ENCODE results near the gene RAET1E.
"Not testable (repeated sequence)": the region's sequence is repeated elsewhere in the genome, so short reads cannot be mapped to it uniquely, and the experiment has no call there.

Gene RAET1E

GRCh38 chr6:149863698-149864577, 34.0 kb downstream of the RAET1E start, which contains the start of gene LRP11:
LRP11 (minus strand) TSS chr6:149864359; CDS start chr6:149864020, 339 bp downstream.
- no peaks in the 10 kb centered on the region for H3K9me3 ChIP-seq (ENCODE audit: insufficient read depth, low read depth, low read length)
- H3K4me3 ChIP-seq (ENCODE audit: low read length), result peak within 1 kb of the TSS; percentile 79
- no peak within 1 kb of the TSS for H3K27ac ChIP-seq (ENCODE audit: low read length)
- no peaks in the 10 kb centered on the region for H3K36me3 ChIP-seq (ENCODE audit: insufficient read depth, low read depth, low read length)
- peaks cover 17% of the 10 kb centered on the region for H3K4me1 ChIP-seq (ENCODE audit: insufficient read depth, low read length)
- peaks cover 28% of the 10 kb centered on the region for H3K27me3 ChIP-seq (ENCODE audit: insufficient read depth, low read length)
- peak within 1 kb of the TSS; percentile 67; the same call in 1 of the 2 replicates for H3K9ac ChIP-seq (ENCODE audit: low read depth, low read length)

DNA sequence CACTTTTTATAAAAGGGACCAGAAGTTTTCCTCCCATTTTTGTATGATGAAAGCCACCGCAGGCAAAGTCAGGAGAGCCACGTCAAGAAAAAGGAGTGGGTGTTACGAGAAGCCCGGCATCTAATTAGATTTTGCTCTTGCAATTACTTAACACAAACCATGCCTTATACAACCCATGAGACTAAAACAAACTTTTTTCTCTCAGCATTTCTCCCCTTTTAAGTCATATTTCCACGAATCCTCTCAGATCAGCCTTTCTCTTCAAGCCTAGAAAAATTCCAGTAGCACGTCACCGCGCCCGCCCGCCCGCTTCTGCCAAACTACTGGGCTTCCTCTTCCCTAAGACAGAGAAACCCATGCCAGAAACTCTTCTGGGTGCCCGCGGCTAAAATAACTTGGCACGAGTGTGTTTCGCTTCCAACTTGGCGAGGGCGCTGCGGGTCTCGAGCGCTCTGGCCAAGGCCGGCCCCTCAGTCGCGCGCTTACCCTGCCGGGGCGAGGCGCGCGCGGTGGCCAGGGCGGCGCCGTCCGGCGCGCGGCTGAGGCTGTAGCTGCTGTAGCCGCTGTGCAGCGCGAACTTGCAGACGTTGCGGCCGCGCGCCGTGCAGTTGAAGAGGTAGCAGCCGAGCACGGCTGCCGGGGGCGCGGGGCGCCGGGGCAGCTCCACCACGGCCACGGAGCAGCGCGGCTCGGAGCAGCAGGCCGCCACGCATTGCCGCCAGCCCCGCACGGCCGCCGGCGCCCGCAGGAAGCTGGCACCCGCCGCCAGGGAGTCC, 34.8 kb downstream of the RAET1E start:
- H3K4me3 ChIP-seq (ENCODE audit: low read length), result peak overlapping the region; percentile 79
- peaks cover 28% of the 10 kb centered on the region for H3K27me3 ChIP-seq (ENCODE audit: insufficient read depth, low read length)
- no peaks in the 10 kb centered on the region for H3K36me3 ChIP-seq (ENCODE audit: insufficient read depth, low read depth, low read length)
- no peaks in the 10 kb centered on the region for H3K9me3 ChIP-seq (ENCODE audit: insufficient read depth, low read depth, low read length)
- peak overlapping the region; percentile 67; the same call in 1 of the 2 replicates for H3K9ac ChIP-seq (ENCODE audit: low read depth, low read length)
- no peak overlapping the region for H3K27ac ChIP-seq (ENCODE audit: low read length)
- H3K4me1 ChIP-seq (ENCODE audit: insufficient read depth, low read length), result peaks cover 11% of the 10 kb centered on the region; the same call in 1 of the 2 replicates

- peaks cover 28% of the 10 kb centered on the region for H3K27me3 ChIP-seq (ENCODE audit: insufficient read depth, low read length)
- not testable (repeated sequence) for H3K4me3 ChIP-seq (ENCODE audit: low read length); H3K27ac ChIP-seq (ENCODE audit: low read length); H3K9ac ChIP-seq (ENCODE audit: low read depth, low read length); H3K4me1 ChIP-seq (ENCODE audit: insufficient read depth, low read length); H3K36me3 ChIP-seq (ENCODE audit: insufficient read depth, low read depth, low read length); H3K9me3 ChIP-seq (ENCODE audit: insufficient read depth, low read depth, low read length)
Observed at GRCh38 chr6:149862424-149862738, 35.5 kb downstream of the RAET1E start.

- Histone ChIP-seq H3K27me3 (ENCODE audit: insufficient read depth, low read length) (peaks cover 28% of the 10 kb centered on the region), H3K4me3 (ENCODE audit: low read length) (no peak overlapping the region), H3K9ac (ENCODE audit: low read depth, low read length) (no peak overlapping the region), H3K4me1 (ENCODE audit: insufficient read depth, low read length) (peaks cover 8% of the 10 kb centered on the region; the same call in 1 of the 2 replicates), H3K27ac (ENCODE audit: low read length) (no peak overlapping the region), H3K36me3 (ENCODE audit: insufficient read depth, low read depth, low read length) (no peaks in the 10 kb centered on the region), H3K9me3 (ENCODE audit: insufficient read depth, low read depth, low read length) (no peaks in the 10 kb centered on the region)
Observed at GRCh38 chr6:149861603-149862423, 36.1 kb downstream of the RAET1E start.

DNA sequence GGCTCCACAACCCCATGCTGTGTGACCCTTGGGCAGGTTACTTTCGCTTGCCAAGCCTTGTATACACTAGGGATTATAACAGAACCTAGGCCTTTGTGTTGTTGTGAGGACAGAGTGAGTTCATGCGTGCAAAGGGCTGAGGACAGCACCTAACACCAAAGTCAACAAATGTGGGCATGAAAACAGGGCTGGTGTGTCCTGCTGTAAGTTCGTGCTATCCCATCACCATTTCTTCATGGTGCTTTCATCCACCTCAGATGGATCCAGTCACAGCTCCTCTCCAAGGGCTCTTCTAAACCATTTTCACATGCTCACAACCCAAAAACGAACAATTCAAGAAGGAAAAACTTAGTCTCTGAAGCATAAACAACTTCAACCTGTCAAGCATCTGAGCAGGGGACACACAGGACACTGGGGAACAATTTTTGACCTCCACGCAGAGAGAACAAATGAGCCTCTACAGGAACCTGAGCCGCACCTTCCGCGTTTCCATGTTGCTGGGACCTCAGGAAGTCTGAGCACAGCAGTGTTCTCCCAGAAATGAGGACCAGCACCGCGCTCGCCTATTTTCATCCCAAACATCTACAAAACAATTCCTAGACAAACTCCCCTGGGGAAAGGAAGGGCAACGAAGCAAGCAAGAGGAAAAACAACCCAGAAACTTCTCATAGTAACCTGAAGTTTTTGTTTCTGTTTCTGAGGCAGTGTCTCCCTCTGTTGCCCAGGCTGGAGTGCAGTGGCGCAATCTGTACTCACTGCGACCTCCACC, 36.9 kb downstream of the RAET1E start:
- Histone ChIP-seq H3K4me3 (ENCODE audit: low read length) (no peak overlapping the region), H3K36me3 (ENCODE audit: insufficient read depth, low read depth, low read length) (no peaks in the 10 kb centered on the region), H3K27me3 (ENCODE audit: insufficient read depth, low read length) (peaks cover 28% of the 10 kb centered on the region), H3K27ac (ENCODE audit: low read length) (no peak overlapping the region), H3K9ac (ENCODE audit: low read depth, low read length) (no peak overlapping the region), H3K9me3 (ENCODE audit: insufficient read depth, low read depth, low read length) (no peaks in the 10 kb centered on the region), H3K4me1 (ENCODE audit: insufficient read depth, low read length) (peaks cover 8% of the 10 kb centered on the region; the same call in 1 of the 2 replicates)

GRCh38 chr6:149860513-149860833, 37.4 kb downstream of the RAET1E start:
- H3K27ac ChIP-seq (ENCODE audit: low read length), result no peak overlapping the region
- no peak overlapping the region for H3K4me3 ChIP-seq (ENCODE audit: low read length)

GRCh38 chr6:149859938-149860337, 38.0 kb downstream of the RAET1E start:
- no peaks in the 10 kb centered on the region for H3K9me3 ChIP-seq (ENCODE audit: insufficient read depth, low read depth, low read length)
- no peak overlapping the region for H3K4me3 ChIP-seq (ENCODE audit: low read length)
- H3K9ac ChIP-seq (ENCODE audit: low read depth, low read length), result no peak overlapping the region
- peaks cover 28% of the 10 kb centered on the region for H3K27me3 ChIP-seq (ENCODE audit: insufficient read depth, low read length)
- no peaks in the 10 kb centered on the region for H3K36me3 ChIP-seq (ENCODE audit: insufficient read depth, low read depth, low read length)
- H3K4me1 ChIP-seq (ENCODE audit: insufficient read depth, low read length), result peaks cover 17% of the 10 kb centered on the region
- no peak overlapping the region for H3K27ac ChIP-seq (ENCODE audit: low read length)

More at GRCh38 chr6:149860513-149860833, 37.4 kb downstream of the RAET1E start:
- peaks cover 12% of the 10 kb centered on the region; the same call in 1 of the 2 replicates for H3K4me1 ChIP-seq (ENCODE audit: insufficient read depth, low read length)
- H3K9me3 ChIP-seq (ENCODE audit: insufficient read depth, low read depth, low read length), result no peaks in the 10 kb centered on the region
- H3K27me3 ChIP-seq (ENCODE audit: insufficient read depth, low read length), result peaks cover 28% of the 10 kb centered on the region
- no peak overlapping the region for H3K9ac ChIP-seq (ENCODE audit: low read depth, low read length)
- H3K36me3 ChIP-seq (ENCODE audit: insufficient read depth, low read depth, low read length), result no peaks in the 10 kb centered on the region

- Histone ChIP-seq H3K4me3 (ENCODE audit: low read length) (no peak overlapping the region), H3K9ac (ENCODE audit: low read depth, low read length) (no peak overlapping the region), H3K27ac (ENCODE audit: low read length) (no peak overlapping the region), H3K9me3 (ENCODE audit: insufficient read depth, low read depth, low read length) (no peaks in the 10 kb centered on the region), H3K36me3 (ENCODE audit: insufficient read depth, low read depth, low read length) (no peaks in the 10 kb centered on the region), H3K27me3 (ENCODE audit: insufficient read depth, low read length) (peaks cover 28% of the 10 kb centered on the region), H3K4me1 (ENCODE audit: insufficient read depth, low read length) (peaks cover 21% of the 10 kb centered on the region)
Observed at GRCh38 chr6:149859368-149859767, 38.5 kb downstream of the RAET1E start.

GRCh38 chr6:149857541-149857940, 40.4 kb downstream of the RAET1E start:
- Histone ChIP-seq H3K4me1 (ENCODE audit: insufficient read depth, low read length) (peaks cover 21% of the 10 kb centered on the region), H3K9ac (ENCODE audit: low read depth, low read length) (no peak overlapping the region), H3K4me3 (ENCODE audit: low read length) (no peak overlapping the region), H3K27me3 (ENCODE audit: insufficient read depth, low read length) (peaks cover 22% of the 10 kb centered on the region), H3K36me3 (ENCODE audit: insufficient read depth, low read depth, low read length) (no peaks in the 10 kb centered on the region), H3K9me3 (ENCODE audit: insufficient read depth, low read depth, low read length) (no peaks in the 10 kb centered on the region), H3K27ac (ENCODE audit: low read length) (no peak overlapping the region)

DNA sequence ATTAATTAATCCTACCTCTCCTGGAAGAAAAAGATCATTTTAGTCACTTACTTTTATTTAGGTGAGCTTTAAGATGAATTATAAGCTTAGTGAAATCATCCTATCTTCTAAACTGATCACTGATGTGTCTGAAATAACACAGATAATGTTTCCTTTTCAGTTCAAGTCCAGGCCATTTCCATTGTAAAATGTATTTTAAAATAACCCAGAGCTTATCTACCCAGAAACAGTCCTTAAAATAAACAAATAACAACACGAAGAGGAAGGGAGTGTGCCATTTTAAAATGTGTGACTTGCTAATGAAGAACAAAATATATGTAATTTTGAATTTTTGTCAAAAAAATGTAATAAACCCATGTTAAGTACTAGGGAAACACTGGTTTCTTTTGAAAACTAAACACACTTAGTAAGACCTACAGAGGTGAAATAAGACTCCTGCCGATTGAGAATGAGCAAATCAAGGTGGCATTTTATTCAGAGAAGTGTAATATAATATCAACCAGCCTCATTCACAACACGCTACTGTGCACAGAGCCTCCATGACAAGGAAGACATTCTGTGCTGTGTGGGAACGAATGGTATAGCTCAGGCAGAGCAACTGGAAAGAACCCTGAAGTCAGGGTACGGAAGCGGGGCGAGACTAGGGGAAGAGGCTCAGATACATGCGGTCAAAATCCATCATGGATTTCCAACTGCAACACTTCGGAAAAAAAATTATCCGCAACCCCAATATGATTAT, 41.5 kb downstream of the RAET1E start:
- H3K9me3 ChIP-seq (ENCODE audit: insufficient read depth, low read depth, low read length), result no peaks in the 10 kb centered on the region
- H3K27ac ChIP-seq (ENCODE audit: low read length), result no peak overlapping the region
- H3K9ac ChIP-seq (ENCODE audit: low read depth, low read length), result no peak overlapping the region
- H3K36me3 ChIP-seq (ENCODE audit: insufficient read depth, low read depth, low read length), result no peaks in the 10 kb centered on the region
- H3K4me3 ChIP-seq (ENCODE audit: low read length), result no peak overlapping the region
- peaks cover 11% of the 10 kb centered on the region for H3K27me3 ChIP-seq (ENCODE audit: insufficient read depth, low read length)
- peaks cover 21% of the 10 kb centered on the region for H3K4me1 ChIP-seq (ENCODE audit: insufficient read depth, low read length)

Data from iPS-20b (cell line).